GM12891 (cell line): ENCODE measurements around the gene MON2.

Source experiments
- POLR2A ChIP-seq: IDR thresholded peaks from 2 replicates; pipeline ENCODE4 v1.6.1; 2011; ENCODE audit warnings: low read depth, low read length, control low read depth
- POLR2AphosphoS5 ChIP-seq: IDR thresholded peaks from 2 replicates; pipeline ENCODE4 v1.6.1; 2011; ENCODE audit warnings: low read depth, low read length, control low read depth
- SPI1 ChIP-seq: IDR thresholded peaks from 2 replicates; pipeline ENCODE4 v1.6.1; 2011; ENCODE audit warnings: low read depth, low read length, control low read depth
- TAF1 ChIP-seq: IDR thresholded peaks from 2 replicates; pipeline ENCODE4 v1.6.1; 2011; ENCODE audit warnings: low read depth, low read length, control low read depth

GRCh38 chr12:62578726-62579125, 112.1 kb downstream of the MON2 start:
- no peak for TF ChIP-seq POLR2AphosphoS5
- TF ChIP-seq POLR2A, result no peak
- no peak for TF ChIP-seq SPI1
- TF ChIP-seq TAF1, result no peak
